ENCODE results near the gene PPP1R12B. TPM values are rescaled to one million over a fixed set of nuclear protein-coding genes. Genes with fewer than 3 reads are reported as not detected.
"Not testable (repeated sequence)": the region's sequence is repeated elsewhere in the genome, so short reads cannot be mapped to it uniquely, and the experiment has no call there.

PPP1R12B gene
- polyA plus RNA-seq, 3 donors from 2014 or later = 3.8 to 8.3 (median 4.3) TPM

DNA sequence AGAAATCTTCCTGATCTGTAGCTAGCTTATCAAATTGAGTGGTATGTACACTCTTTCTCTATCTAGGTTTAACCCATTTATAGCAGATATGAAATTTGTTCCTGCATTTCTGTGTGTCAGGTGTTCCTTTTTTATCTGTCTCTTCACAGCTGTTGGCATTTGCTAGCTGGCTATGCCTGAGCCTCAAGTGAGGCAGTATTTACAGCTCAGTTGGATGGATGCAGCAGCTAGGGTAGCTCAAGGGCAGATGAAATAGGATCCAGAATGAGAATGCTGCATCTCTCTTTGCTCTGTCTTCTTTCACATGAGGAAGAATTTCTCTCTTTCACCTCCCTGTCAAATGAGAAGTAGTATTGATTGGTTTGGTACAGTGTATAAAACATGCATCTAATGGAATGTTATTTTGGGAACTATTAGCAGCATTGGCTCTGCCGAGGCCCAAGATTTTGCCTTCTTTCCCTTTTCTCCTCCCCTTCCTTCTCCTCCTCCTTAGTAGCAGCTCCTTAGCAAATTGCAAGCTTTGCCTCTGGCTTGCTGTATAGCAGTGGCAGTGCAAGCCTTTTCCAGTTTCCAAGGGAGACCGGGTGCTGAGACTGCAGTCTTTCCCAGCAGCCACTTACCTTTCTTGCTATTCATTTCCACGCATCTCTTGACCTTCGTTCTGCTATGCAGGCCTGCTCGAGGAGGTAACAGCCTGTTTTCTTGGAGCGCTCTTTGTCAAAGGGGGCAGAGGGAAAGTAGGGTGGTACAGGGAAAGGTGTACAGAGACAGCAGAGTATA lies 125.0 kb downstream of the PPP1R12B start:
- H3K27ac Mint-ChIP-seq; H3K4me3 Mint-ChIP-seq; H3K9me3 Mint-ChIP-seq; H3K4me1 Mint-ChIP-seq; H3K27me3 Mint-ChIP-seq (ENCODE audit: low read depth in 3 of 3); DNase-seq: not testable (repeated sequence)
- H3K36me3 Mint-ChIP-seq = peaks cover 3 to 16% (median 4%) of the 10 kb centered on the region in 3 donors

DNA sequence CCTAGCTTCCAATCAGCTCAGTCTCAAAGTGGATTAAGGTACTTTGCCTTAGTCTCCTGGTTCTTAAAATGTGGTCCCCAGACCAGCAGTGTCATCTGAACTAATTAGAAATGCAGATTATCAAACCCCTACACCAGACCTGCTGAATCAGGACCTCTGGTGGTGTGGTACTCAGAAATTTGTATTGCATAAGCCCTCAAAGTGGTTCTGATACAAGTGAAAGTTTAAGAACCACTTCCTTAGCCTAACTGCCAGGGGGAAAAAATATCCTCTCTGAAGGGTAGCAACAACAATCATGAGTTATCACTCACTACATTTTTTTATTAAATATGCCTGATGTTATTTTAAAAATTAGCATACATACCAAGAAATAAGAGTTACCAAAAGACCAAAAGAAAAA lies 131.2 kb downstream of the PPP1R12B start:
- H3K27ac Mint-ChIP-seq; DNase-seq; H3K9me3 Mint-ChIP-seq; H3K4me3 Mint-ChIP-seq; H3K27me3 Mint-ChIP-seq (ENCODE audit: low read depth in 3 of 3); H3K36me3 Mint-ChIP-seq: not testable (repeated sequence)
- H3K4me1 Mint-ChIP-seq = peaks cover 32 to 44% of the 10 kb centered on the region in 2 donors

DNA sequence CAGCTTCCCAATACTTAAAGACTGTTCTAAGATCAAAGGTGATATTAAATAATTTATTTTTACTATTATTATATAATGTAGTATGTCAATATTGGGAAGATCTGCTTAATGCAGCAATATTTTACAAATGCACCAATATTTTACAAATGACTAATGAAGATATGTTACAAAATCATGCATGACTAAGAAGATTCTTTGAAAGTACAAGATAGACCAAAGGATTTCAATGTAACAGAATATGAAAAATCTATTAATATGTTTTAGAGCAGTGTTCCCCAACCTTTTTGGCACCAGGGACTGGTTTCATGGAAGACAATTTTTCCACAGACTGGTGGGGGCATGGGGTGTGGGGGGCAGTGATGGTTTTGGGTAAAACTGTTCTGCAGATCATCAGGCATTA lies 132.1 kb downstream of the PPP1R12B start:
- not testable (repeated sequence) for DNase-seq; H3K36me3 Mint-ChIP-seq; H3K4me3 Mint-ChIP-seq; H3K9me3 Mint-ChIP-seq; H3K27ac Mint-ChIP-seq; H3K27me3 Mint-ChIP-seq (ENCODE audit: low read depth in 3 of 3)
- H3K4me1 Mint-ChIP-seq = peaks cover 39 to 51% of the 10 kb centered on the region in 2 donors

DNA sequence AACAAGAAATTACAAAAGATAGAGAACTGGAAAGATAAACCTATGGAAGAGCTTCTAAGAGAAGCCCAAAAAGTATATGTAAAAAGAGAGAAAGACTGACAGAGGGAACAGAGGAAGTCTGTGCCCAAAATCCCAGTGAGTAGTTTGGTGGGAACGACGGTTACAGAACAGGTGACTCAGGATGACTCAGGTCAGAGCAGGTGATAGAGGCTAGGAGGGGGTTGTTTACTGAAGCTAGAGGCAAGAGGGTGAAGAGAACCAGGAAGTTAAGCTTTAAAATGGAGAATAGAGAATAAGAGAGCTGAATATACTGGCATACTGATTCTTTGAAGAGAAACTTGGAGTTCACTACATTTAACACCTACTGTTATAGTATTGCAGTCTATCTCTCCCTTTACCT lies 134.9 kb downstream of the PPP1R12B start:
- peak overlapping the region in 1 of 6 donors; percentile 9 for H3K27ac Mint-ChIP-seq
- not testable (repeated sequence) for H3K9me3 Mint-ChIP-seq; H3K27me3 Mint-ChIP-seq (ENCODE audit: low read depth in 3 of 3); DNase-seq
- H3K4me3 Mint-ChIP-seq = peak overlapping the region in 4 of 5 donors; percentile 5 to 54 (median 16)
- H3K4me1 Mint-ChIP-seq = peaks cover 41 to 57% of the 10 kb centered on the region in 2 donors
- peaks cover 0 to 12% (median 11%) of the 10 kb centered on the region in 3 donors for H3K36me3 Mint-ChIP-seq

DNA sequence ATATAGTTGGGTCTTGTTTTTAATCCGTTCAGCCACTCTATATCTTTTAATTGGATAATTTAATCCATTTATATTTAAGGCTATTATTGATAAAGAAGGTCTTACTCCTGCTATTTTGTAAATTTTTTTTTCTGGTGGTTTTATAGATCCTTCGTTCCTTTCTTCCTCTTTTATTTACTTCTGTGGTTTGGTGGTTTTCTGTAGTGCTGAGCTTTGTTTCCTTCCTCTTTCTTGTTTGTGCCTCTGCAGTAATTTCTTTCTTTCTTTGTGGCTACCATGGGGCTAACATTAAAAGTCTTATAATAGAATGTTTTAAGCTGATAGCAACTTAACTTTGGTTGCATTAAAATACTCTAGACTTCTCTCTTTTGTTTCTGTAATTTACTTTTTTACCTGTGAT lies 135.5 kb downstream of the PPP1R12B start:
- H3K4me3 Mint-ChIP-seq = peak overlapping the region; percentile 33 to 72 (median 54)
- not testable (repeated sequence) for H3K27me3 Mint-ChIP-seq (ENCODE audit: low read depth in 3 of 3); DNase-seq; H3K9me3 Mint-ChIP-seq
- peaks cover 39 to 57% of the 10 kb centered on the region in 2 donors for H3K4me1 Mint-ChIP-seq
- peak overlapping the region in 5 of 6 donors; percentile 8 to 66 (median 20) for H3K27ac Mint-ChIP-seq
- peaks cover 1 to 19% (median 17%) of the 10 kb centered on the region in 3 donors for H3K36me3 Mint-ChIP-seq

DNA sequence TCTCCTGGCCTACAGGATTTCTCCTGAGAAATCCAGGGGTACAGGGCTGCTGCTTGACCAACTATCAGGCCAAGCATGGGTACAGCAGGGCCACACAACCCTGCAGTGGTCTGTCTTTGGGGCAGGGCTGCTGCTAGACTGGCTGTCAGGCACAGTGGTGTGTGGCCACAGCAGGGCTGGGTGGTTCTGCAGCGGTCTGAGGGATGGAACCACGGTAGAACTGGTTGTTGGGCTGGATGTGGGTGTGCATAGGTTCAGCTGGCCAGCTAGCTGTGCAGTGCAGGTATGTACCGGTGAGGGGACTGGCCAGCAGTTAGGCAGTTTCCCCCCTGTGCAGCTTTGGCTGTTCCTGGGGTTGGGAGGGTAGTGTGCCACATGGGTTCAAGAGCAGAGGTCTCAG lies 136.3 kb downstream of the PPP1R12B start:
- Mint-ChIP-seq H3K4me3 (peak overlapping the region in 4 of 5 donors; percentile 9 to 72 (median 54)), H3K36me3 (peaks cover 7 to 27% (median 23%) of the 10 kb centered on the region in 3 donors), H3K4me1 (peaks cover 35 to 51% of the 10 kb centered on the region in 2 donors)
- H3K9me3 Mint-ChIP-seq; H3K27ac Mint-ChIP-seq; H3K27me3 Mint-ChIP-seq (ENCODE audit: low read depth in 3 of 3); DNase-seq: not testable (repeated sequence)

DNA sequence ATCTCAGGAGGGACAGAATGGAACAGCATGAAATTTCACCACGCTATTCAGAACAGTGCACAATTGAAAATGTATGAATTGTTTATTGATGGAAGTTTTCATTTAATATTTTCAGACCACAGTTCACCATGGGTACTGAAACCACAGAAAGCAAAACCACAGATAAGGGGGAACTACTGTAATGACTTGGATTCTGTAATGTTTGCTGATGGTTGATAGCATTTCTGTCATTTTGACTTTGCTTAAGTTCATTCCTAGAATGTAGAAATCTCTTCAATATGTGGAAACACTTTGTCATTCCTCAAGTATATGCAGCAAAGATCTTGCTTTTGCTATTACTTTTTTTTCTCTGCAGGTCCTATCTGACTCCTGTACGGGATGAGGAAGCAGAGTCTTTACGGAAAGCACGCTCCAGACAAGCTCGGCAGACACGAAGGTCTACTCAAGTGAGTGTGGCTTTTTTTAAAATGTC lies 139.7 kb downstream of the PPP1R12B start:
- DNase-seq; H3K9me3 Mint-ChIP-seq; H3K27me3 Mint-ChIP-seq (ENCODE audit: low read depth in 3 of 3); H3K27ac Mint-ChIP-seq; H3K4me3 Mint-ChIP-seq: not testable (repeated sequence)
- Mint-ChIP-seq H3K4me1 (peaks cover 23 to 28% of the 10 kb centered on the region in 2 donors), H3K36me3 (peaks cover 19 to 48% (median 41%) of the 10 kb centered on the region in 3 donors)

DNA sequence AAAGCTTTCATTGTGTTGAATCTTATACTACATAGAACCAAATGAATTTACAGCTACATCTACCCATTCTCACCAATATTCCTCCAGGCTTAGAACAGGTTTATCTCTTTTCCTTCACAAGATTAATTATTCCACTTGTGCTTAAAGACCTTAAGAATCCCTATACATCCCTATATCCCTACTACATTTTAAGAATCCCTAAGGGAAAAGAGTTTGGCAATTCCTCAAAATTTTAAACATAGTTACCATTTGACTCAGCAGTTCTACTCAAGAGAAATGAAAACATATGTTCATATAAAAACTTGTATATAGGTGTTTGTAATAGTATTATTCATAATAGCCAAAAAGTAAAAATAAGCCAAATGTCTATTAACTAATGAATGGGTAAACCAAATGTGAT lies 140.6 kb downstream of the PPP1R12B start:
- H3K4me3 Mint-ChIP-seq; H3K27ac Mint-ChIP-seq; H3K27me3 Mint-ChIP-seq (ENCODE audit: low read depth in 3 of 3); H3K9me3 Mint-ChIP-seq; DNase-seq: not testable (repeated sequence)
- peaks cover 14 to 19% of the 10 kb centered on the region in 2 donors for H3K4me1 Mint-ChIP-seq
- H3K36me3 Mint-ChIP-seq = peaks cover 21 to 53% (median 39%) of the 10 kb centered on the region in 3 donors

DNA sequence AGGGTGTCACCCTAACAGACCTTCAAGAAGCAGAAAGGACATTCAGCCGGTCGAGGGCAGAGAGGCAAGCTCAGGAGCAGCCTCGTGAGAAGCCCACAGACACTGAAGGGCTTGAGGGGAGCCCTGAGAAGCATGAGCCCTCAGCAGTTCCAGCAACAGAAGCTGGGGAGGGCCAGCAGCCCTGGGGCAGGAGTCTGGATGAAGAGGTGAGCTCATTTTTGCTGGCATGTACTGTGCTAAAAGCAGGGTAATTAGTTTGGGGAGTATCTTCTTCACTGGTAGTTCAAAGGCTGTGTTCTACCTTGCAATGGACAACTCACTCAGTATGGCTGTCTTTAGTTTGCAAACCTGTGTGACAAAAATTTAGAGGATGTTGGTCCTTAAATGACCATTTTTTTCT lies 144.6 kb downstream of the PPP1R12B start:
- H3K4me1 Mint-ChIP-seq; DNase-seq; H3K4me3 Mint-ChIP-seq; H3K27me3 Mint-ChIP-seq (ENCODE audit: low read depth in 3 of 3); H3K27ac Mint-ChIP-seq; H3K9me3 Mint-ChIP-seq: not testable (repeated sequence)
- peaks cover 38 to 74% (median 48%) of the 10 kb centered on the region in 3 donors for H3K36me3 Mint-ChIP-seq

DNA sequence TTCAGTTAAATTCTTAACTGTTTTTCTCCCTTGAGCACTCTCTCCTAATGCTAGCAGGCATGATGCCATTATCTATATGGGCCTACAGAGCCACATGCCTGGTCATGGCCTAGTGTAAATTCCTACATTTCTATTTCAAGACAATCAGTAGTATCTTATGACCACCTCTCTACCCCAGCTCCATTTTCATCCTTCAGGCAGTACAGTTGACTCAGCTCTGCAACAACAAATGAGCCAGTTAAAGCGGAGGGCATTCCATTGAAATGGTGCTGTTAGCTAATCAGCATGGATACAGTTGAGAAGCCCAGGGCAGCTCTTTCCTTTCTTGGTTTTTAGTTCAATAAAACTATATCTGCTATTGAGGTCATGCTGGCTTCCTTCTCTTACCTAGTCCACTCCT lies 150.0 kb downstream of the PPP1R12B start:
- Mint-ChIP-seq H3K4me1 (no peaks in the 10 kb centered on the region), H3K4me3 (no peak overlapping the region), H3K27me3 (ENCODE audit: low read depth in 3 of 3) (no peaks in the 10 kb centered on the region), H3K27ac (peak overlapping the region in 1 of 6 donors; percentile 51), H3K9me3 (no peaks in the 10 kb centered on the region), H3K36me3 (peaks cover 27 to 61% (median 31%) of the 10 kb centered on the region in 3 donors)
- DNase-seq = no peak

DNA sequence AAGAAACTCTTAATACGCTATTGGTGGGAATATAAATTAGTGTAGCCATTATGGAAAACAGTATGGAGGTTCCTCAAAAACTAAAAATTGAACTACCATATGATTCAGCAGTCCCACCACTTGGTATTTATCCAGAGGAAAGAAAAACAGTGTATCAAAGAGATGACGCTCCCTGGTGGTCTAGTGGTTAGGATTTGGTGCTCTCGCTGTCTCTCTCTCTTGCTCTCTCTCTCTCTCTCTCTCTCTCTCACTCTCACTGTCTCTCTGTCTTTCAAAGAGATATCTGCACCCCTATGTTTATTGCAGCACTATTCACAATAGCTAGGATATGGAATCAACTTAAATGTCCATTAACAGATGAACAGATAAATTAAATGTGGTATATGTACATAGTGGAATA lies 151.5 kb downstream of the PPP1R12B start:
- H3K27ac Mint-ChIP-seq; DNase-seq; H3K27me3 Mint-ChIP-seq (ENCODE audit: low read depth in 3 of 3); H3K4me1 Mint-ChIP-seq; H3K9me3 Mint-ChIP-seq; H3K4me3 Mint-ChIP-seq: not testable (repeated sequence)
- peaks cover 25 to 53% (median 31%) of the 10 kb centered on the region in 3 donors for H3K36me3 Mint-ChIP-seq

DNA sequence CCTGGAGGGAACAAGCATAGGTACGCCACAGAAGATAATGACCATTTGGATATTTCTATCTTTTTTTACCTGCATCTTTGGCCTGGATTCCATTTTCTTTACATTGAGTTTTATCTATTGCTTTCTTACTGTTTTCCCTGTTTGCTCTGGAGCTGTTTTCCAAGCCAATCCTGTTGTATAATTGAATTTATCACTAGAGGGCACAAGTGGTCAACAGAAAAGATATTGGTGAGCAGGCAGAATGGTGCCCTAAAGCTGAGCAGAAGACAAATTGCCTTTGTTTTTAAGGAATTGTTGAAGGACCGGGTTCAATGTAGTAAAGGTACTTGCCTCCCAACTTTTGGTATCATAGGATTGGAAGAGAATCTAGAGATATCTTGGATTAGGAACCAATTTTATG lies 152.8 kb downstream of the PPP1R12B start:
- Mint-ChIP-seq H3K36me3 (peaks cover 19 to 45% (median 24%) of the 10 kb centered on the region in 3 donors), H3K4me1 (no peaks in the 10 kb centered on the region), H3K27ac (no peak overlapping the region), H3K9me3 (no peaks in the 10 kb centered on the region), H3K4me3 (no peak overlapping the region), H3K27me3 (ENCODE audit: low read depth in 3 of 3) (no peaks in the 10 kb centered on the region)
- DNase-seq = peak in 1 of 3 donors; percentile 17

DNA sequence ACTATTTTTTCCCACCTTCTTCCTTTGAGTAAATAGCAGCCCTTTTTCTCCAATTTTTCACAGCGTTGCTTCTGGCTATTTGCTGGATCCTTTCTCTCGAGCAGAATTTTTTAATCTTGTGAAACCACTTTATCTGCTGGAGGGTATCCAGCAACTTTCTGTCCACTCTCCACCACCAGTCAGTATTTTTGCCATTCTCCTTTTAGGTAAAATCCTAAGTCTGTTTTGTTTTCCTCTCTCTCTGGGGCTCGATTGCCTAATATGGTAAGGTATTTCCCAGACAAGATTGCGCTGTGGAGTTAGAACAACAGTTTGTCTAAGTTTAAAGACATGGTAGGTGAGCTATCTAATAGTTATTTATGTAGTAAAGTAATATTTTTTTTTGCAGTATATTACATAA lies 156.9 kb downstream of the PPP1R12B start:
- no peak overlapping the region for H3K4me3 Mint-ChIP-seq
- no peaks in the 10 kb centered on the region for H3K9me3 Mint-ChIP-seq
- H3K36me3 Mint-ChIP-seq = peaks cover 15 to 26% (median 18%) of the 10 kb centered on the region in 3 donors
- H3K27me3 Mint-ChIP-seq (ENCODE audit: low read depth in 3 of 3) = no peaks in the 10 kb centered on the region
- DNase-seq = no peak
- H3K27ac Mint-ChIP-seq = no peak overlapping the region
- H3K4me1 Mint-ChIP-seq = no peaks in the 10 kb centered on the region

DNA sequence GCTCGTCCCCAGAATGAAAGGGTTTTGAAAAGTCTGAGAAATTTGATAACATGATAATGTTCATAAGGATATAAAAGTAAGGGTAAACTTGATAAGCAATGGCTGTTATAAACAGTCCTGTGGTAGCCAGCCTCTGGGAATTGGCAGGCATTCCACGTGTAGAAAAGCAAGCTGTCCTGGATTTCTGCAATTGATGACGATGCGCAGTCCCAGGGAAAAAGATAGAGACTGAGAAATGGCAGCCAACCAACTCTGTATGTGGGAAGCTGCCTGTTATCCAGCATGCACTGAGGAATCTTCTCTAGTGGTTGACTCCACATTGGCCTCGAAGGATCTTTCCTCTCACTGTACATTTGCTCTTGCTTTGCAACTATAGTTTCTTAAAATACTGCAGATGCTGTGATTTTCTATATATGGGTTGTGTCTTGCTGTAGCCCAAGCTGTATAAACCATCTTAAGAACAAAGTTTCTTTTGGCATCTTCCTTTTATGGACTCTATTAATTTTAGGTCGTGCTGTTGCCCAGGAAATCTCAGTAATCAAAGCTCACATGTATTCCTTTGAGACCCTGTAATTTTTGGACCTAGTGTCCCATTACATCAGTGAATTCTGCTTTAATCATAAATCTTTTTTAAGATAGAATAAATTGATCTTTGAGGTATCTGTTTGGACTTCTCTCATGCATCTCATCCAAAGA lies 157.5 kb downstream of the PPP1R12B start:
- H3K27me3 Mint-ChIP-seq (ENCODE audit: low read depth in 3 of 3); H3K9me3 Mint-ChIP-seq; H3K4me3 Mint-ChIP-seq; H3K4me1 Mint-ChIP-seq; DNase-seq: not testable (repeated sequence)
- Mint-ChIP-seq H3K36me3 (peaks cover 15 to 23% (median 18%) of the 10 kb centered on the region in 3 donors), H3K27ac (peak overlapping the region in 1 of 6 donors; percentile 49)

All from immature natural killer cell (primary cell).